Endothelial cell (in vitro differentiated cells): ENCODE measurements around the gene NLGN1. TPM values are rescaled to one million over a fixed set of nuclear protein-coding genes. Genes with fewer than 3 reads are reported as not detected.
"Not testable (repeated sequence)": the region's sequence is repeated elsewhere in the genome, so short reads cannot be mapped to it uniquely, and the experiment has no call there.

ENCODE experiments used
- DNase-seq: peaks from one replicate; pipeline ENCODE4 v3.0.0; 2021; ENCODE audit warnings: low spot score
- H3K27ac Mint-ChIP-seq: one replicate; pipeline ENCODE4 v1.8.0; 2021; ENCODE audit warnings: mixed read lengths, inconsistent platforms; ENCODE audit not compliant: unreplicated experiment
- H3K27me3 Mint-ChIP-seq: one replicate; pipeline ENCODE4 v1.8.0; 2021; ENCODE audit warnings: mild to moderate bottlenecking, moderate library complexity, mixed read lengths, inconsistent platforms; ENCODE audit not compliant: unreplicated experiment
- H3K36me3 Mint-ChIP-seq: one replicate; pipeline ENCODE4 v1.8.0; 2021; ENCODE audit warnings: mild to moderate bottlenecking, low read depth, mixed read lengths, inconsistent platforms; ENCODE audit not compliant: unreplicated experiment
- H3K4me1 Mint-ChIP-seq: one replicate; pipeline ENCODE4 v1.8.0; 2021; ENCODE audit warnings: mild to moderate bottlenecking, mixed read lengths, inconsistent platforms; ENCODE audit not compliant: unreplicated experiment
- H3K4me3 Mint-ChIP-seq: one replicate; pipeline ENCODE4 v1.8.0; 2021; ENCODE audit warnings: mild to moderate bottlenecking, mixed read lengths, inconsistent platforms; ENCODE audit not compliant: unreplicated experiment
- H3K9me3 Mint-ChIP-seq: one replicate; pipeline ENCODE4 v1.8.0; 2021; ENCODE audit warnings: mixed read lengths, inconsistent platforms; ENCODE audit not compliant: unreplicated experiment
- CTCF ChIP-seq: fragments of 200-600 bp; sonication (generic); IDR thresholded peaks from one replicate; pipeline ENCODE4 v1.5.0; 2021; ENCODE audit warnings: antibody characterized with exemption; ENCODE audit not compliant: unreplicated experiment
- total RNA-seq: library from RNA; stranded (reverse); fragmentation: NEBNext Ultra II Directional; extraction: Animal tissue kit (Norgen Biotek cat#: 25700); gene quantifications from one replicate; pipeline ENCODE4 v1.2.1, GENCODE V29; 2021; ENCODE audit not compliant: unreplicated experiment

The NLGN1 gene
- total RNA-seq, 1 donor from 2014 or later, result 27.6 TPM

- peaks cover 4% of the 10 kb centered on the region for H3K27me3 Mint-ChIP-seq
- no peak overlapping the region for H3K4me3 Mint-ChIP-seq
- DNase-seq, result no peak
- no peaks in the 10 kb centered on the region for H3K4me1 Mint-ChIP-seq
- H3K27ac Mint-ChIP-seq, result no peak overlapping the region
- TF ChIP-seq CTCF, result no peak
- H3K9me3 Mint-ChIP-seq, result no peaks in the 10 kb centered on the region
- H3K36me3 Mint-ChIP-seq, result peaks cover 3% of the 10 kb centered on the region
Measured at GRCh38 chr3:174206607-174207192, 809.2 kb downstream of the NLGN1 start.

- Mint-ChIP-seq H3K4me1 (no peaks in the 10 kb centered on the region), H3K4me3 (no peak overlapping the region), H3K36me3 (peaks cover 3% of the 10 kb centered on the region), H3K27ac (no peak overlapping the region), H3K27me3 (peaks cover 4% of the 10 kb centered on the region), H3K9me3 (no peaks in the 10 kb centered on the region)
- no peak for TF ChIP-seq CTCF
- no peak for DNase-seq
Measured at GRCh38 chr3:174208161-174208560, 810.6 kb downstream of the NLGN1 start.

DNA sequence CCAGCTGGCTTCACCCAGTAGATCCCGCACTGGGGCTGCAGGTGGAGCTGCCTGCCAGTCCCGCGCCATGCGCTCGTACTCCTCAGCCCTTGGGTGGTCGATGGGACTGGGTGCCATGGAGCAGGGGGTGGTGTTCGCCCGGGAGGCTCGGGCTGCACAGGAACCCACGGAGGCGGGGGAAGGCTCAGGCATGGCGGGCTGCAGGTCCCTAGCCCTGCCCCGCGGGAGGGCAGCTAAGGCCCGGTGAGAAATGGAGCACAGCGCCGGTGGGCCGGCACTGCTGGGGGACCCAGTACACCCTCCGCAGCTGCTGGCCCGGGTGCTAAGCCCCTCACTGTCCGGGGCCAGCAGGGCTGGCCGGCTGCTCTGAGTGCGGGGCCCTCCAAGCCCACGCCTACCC is 814.4 kb downstream of the NLGN1 start:
- not testable (repeated sequence) for H3K4me3 Mint-ChIP-seq, H3K4me1 Mint-ChIP-seq, H3K9me3 Mint-ChIP-seq, H3K27me3 Mint-ChIP-seq, H3K27ac Mint-ChIP-seq, DNase-seq, H3K36me3 Mint-ChIP-seq

GRCh38 chr3:174215456-174215855 is 817.9 kb downstream of the NLGN1 start:
- no peak for TF ChIP-seq CTCF
- no peaks in the 10 kb centered on the region for H3K9me3 Mint-ChIP-seq
- H3K4me1 Mint-ChIP-seq, result no peaks in the 10 kb centered on the region
- no peak overlapping the region for H3K27ac Mint-ChIP-seq
- peaks cover 2% of the 10 kb centered on the region for H3K27me3 Mint-ChIP-seq
- no peaks in the 10 kb centered on the region for H3K36me3 Mint-ChIP-seq
- DNase-seq, result no peak
- no peak overlapping the region for H3K4me3 Mint-ChIP-seq

DNA sequence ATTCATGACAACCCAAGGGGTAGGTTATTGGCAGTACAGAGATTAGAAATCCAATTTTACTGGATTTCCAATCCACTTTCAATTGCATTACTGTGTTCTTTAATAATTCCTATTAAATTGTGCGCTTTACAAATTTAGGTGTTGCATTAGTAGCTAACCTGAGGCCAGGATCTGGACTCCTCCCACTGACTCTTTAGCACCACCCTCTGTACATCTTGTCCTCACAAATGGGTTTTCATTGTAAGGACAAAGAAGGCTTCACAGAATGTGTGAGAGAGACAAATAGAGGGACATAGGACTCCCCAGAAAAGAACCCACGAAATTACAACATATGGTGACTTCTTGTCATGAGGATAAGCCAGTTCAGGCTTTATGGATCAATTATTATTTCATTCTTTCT is 818.5 kb downstream of the NLGN1 start:
- Mint-ChIP-seq H3K27me3 (peaks cover 2% of the 10 kb centered on the region), H3K9me3 (no peaks in the 10 kb centered on the region), H3K4me1 (no peaks in the 10 kb centered on the region), H3K4me3 (no peak overlapping the region), H3K27ac (no peak overlapping the region), H3K36me3 (no peaks in the 10 kb centered on the region)
- DNase-seq, result no peak
- no peak for TF ChIP-seq CTCF
